Dendritic cell treated with granulocyte-macrophage colony-stimulating factor and Interleukin-4, amounts not matched to agents 40 ng/mL and 50 ng/mL, for 4 days (primary cell): ENCODE data around the gene TIGD7.
A peak's percentile ranks its signal among the peaks of the same experiment; 100 is the strongest.
"Not testable (repeated sequence)": the region's sequence is repeated elsewhere in the genome, so short reads cannot be mapped to it uniquely, and the experiment has no call there.

Source experiments
- H3K27ac Mint-ChIP-seq: one replicate; pipeline ENCODE4 v1.8.0; 2022; ENCODE audit warnings: mild to moderate bottlenecking, mixed read lengths
- H3K27me3 Mint-ChIP-seq: one replicate; pipeline ENCODE4 v1.8.0; 2022; ENCODE audit warnings: mild to moderate bottlenecking, mixed read lengths
- H3K36me3 Mint-ChIP-seq: one replicate; pipeline ENCODE4 v1.8.0; 2022; ENCODE audit warnings: low read depth, mixed read lengths
- H3K4me1 Mint-ChIP-seq: one replicate; pipeline ENCODE4 v1.8.0; 2022; ENCODE audit warnings: low read depth, mixed read lengths
- H3K4me3 Mint-ChIP-seq: one replicate; pipeline ENCODE4 v1.8.0; 2022; ENCODE audit warnings: mild to moderate bottlenecking, moderate library complexity, mixed read lengths
- H3K9me3 Mint-ChIP-seq: one replicate; pipeline ENCODE4 v1.8.0; 2022; ENCODE audit warnings: mixed read lengths
- intact Hi-C: fragments of 100-400 bp; cut with micrococcal nuclease; formaldehyde crosslinking; loops from one replicate; pipeline ENCODE4 v1.15.0; 2022

The TIGD7 gene

GRCh38 chr16:3295783-3296182 lies 9.4 kb downstream of the TIGD7 start:
- Mint-ChIP-seq H3K27me3 (peaks cover 2% of the 10 kb centered on the region), H3K4me1 (no peaks in the 10 kb centered on the region), H3K27ac (no peak overlapping the region), H3K36me3 (peaks cover 80% of the 10 kb centered on the region), H3K4me3 (no peak overlapping the region), H3K9me3 (peaks cover 94% of the 10 kb centered on the region)
- intact Hi-C loops = no loop called here

GRCh38 chr16:3295209-3295608 lies 10.0 kb downstream of the TIGD7 start:
- Mint-ChIP-seq H3K9me3 (peaks cover 94% of the 10 kb centered on the region), H3K27me3 (peaks cover 2% of the 10 kb centered on the region), H3K36me3 (peaks cover 80% of the 10 kb centered on the region), H3K27ac (no peak overlapping the region), H3K4me1 (no peaks in the 10 kb centered on the region), H3K4me3 (no peak overlapping the region)
- intact Hi-C loops = no loop called here

- Mint-ChIP-seq H3K27me3 (peaks cover 2% of the 10 kb centered on the region), H3K4me3 (no peak overlapping the region), H3K9me3 (peaks cover 97% of the 10 kb centered on the region), H3K4me1 (no peaks in the 10 kb centered on the region), H3K27ac (no peak overlapping the region), H3K36me3 (peaks cover 92% of the 10 kb centered on the region)
- intact Hi-C loops = no loop called here
Measured at GRCh38 chr16:3292604-3293003, 12.6 kb downstream of the TIGD7 start.

GRCh38 chr16:3289998-3290673 lies 15.1 kb downstream of the TIGD7 start:
- Mint-ChIP-seq H3K36me3 (peaks cover 97% of the 10 kb centered on the region), H3K27me3 (no peaks in the 10 kb centered on the region), H3K9me3 (peaks cover 92% of the 10 kb centered on the region), H3K4me1 (peaks cover 11% of the 10 kb centered on the region), H3K4me3 (no peak overlapping the region), H3K27ac (no peak overlapping the region)
- intact Hi-C loops = no loop called here

GRCh38 chr16:3285131-3285530 lies 20.1 kb downstream of the TIGD7 start:
- H3K4me1 Mint-ChIP-seq = peaks cover 36% of the 10 kb centered on the region
- peaks cover 49% of the 10 kb centered on the region for H3K9me3 Mint-ChIP-seq
- intact Hi-C loops = no loop called here
- peak overlapping the region; percentile 98 for H3K27ac Mint-ChIP-seq
- peak overlapping the region; percentile 93 for H3K4me3 Mint-ChIP-seq
- peaks cover 4% of the 10 kb centered on the region for H3K27me3 Mint-ChIP-seq
- peaks cover 79% of the 10 kb centered on the region for H3K36me3 Mint-ChIP-seq

- H3K27ac Mint-ChIP-seq = peak overlapping the region; percentile 98
- H3K4me1 Mint-ChIP-seq = peaks cover 36% of the 10 kb centered on the region
- peak overlapping the region; percentile 93 for H3K4me3 Mint-ChIP-seq
- H3K36me3 Mint-ChIP-seq = peaks cover 65% of the 10 kb centered on the region
- peaks cover 37% of the 10 kb centered on the region for H3K9me3 Mint-ChIP-seq
- intact Hi-C loops = loop anchor here (1.0 to 2.0 kb wide), 3 partner anchors 19 to 117 kb away; partner anchors contain the start of genes TIGD7, ZNF174, ZNF75A and ZSCAN32
- peaks cover 9% of the 10 kb centered on the region for H3K27me3 Mint-ChIP-seq
Measured at GRCh38 chr16:3283543-3284447, 21.4 kb downstream of the TIGD7 start.

- Mint-ChIP-seq H3K4me3 (peak within 1 kb of the TSS; percentile 93), H3K4me1 (peaks cover 36% of the 10 kb centered on the region), H3K9me3 (peaks cover 28% of the 10 kb centered on the region), H3K27me3 (peaks cover 9% of the 10 kb centered on the region), H3K36me3 (peaks cover 57% of the 10 kb centered on the region), H3K27ac (peak within 1 kb of the TSS; percentile 98)
- intact Hi-C loops = loop anchor here (1.0 to 2.0 kb wide), 3 partner anchors 19 to 118 kb away; partner anchors contain the start of genes TIGD7, ZNF174, ZNF75A and ZSCAN32
Measured at GRCh38 chr16:3282730-3283542, 22.3 kb downstream of the TIGD7 start, which contains the start of gene ZNF263. Gene ZNF263 (plus strand): TSS chr16:3283491. CDS start chr16:3283819, 328 bp downstream.

- H3K4me3 Mint-ChIP-seq = peak overlapping the region; percentile 93
- H3K9me3 Mint-ChIP-seq = peaks cover 21% of the 10 kb centered on the region
- intact Hi-C loops = loop anchor here (2.0 kb wide), 1 partner anchor 119 kb away; the partner anchor contains the start of genes ZNF174 and ZSCAN32
- peaks cover 50% of the 10 kb centered on the region for H3K36me3 Mint-ChIP-seq
- H3K4me1 Mint-ChIP-seq = peaks cover 36% of the 10 kb centered on the region
- H3K27me3 Mint-ChIP-seq = peaks cover 15% of the 10 kb centered on the region
- H3K27ac Mint-ChIP-seq = peak overlapping the region; percentile 98
Measured at GRCh38 chr16:3282103-3282729, 23.0 kb downstream of the TIGD7 start.

GRCh38 chr16:3281222-3281820 lies 23.9 kb downstream of the TIGD7 start:
- Mint-ChIP-seq H3K27me3 (peaks cover 20% of the 10 kb centered on the region), H3K9me3 (peaks cover 17% of the 10 kb centered on the region), H3K4me3 (no peak overlapping the region), H3K36me3 (peaks cover 41% of the 10 kb centered on the region), H3K4me1 (peaks cover 36% of the 10 kb centered on the region), H3K27ac (no peak overlapping the region)
- intact Hi-C loops = no loop called here

- no peak overlapping the region for H3K27ac Mint-ChIP-seq
- no peaks in the 10 kb centered on the region for H3K36me3 Mint-ChIP-seq
- intact Hi-C loops = no loop called here
- no peak overlapping the region for H3K4me3 Mint-ChIP-seq
- peaks cover 2% of the 10 kb centered on the region for H3K4me1 Mint-ChIP-seq
- H3K27me3 Mint-ChIP-seq = peaks cover 26% of the 10 kb centered on the region
- H3K9me3 Mint-ChIP-seq = peaks cover 7% of the 10 kb centered on the region
Measured at GRCh38 chr16:3276679-3277078, 28.6 kb downstream of the TIGD7 start.

- H3K27me3 Mint-ChIP-seq = peaks cover 21% of the 10 kb centered on the region
- peaks cover 8% of the 10 kb centered on the region for H3K9me3 Mint-ChIP-seq
- intact Hi-C loops = no loop called here
- no peak overlapping the region for H3K27ac Mint-ChIP-seq
- peaks cover 1% of the 10 kb centered on the region for H3K36me3 Mint-ChIP-seq
- H3K4me3 Mint-ChIP-seq = no peak overlapping the region
- no peaks in the 10 kb centered on the region for H3K4me1 Mint-ChIP-seq
Measured at GRCh38 chr16:3274947-3275346, 30.3 kb downstream of the TIGD7 start.

GRCh38 chr16:3274490-3274889 lies 30.7 kb downstream of the TIGD7 start:
- Mint-ChIP-seq H3K27ac (no peak overlapping the region), H3K36me3 (peaks cover 6% of the 10 kb centered on the region), H3K27me3 (peaks cover 21% of the 10 kb centered on the region), H3K4me1 (no peaks in the 10 kb centered on the region), H3K9me3 (peaks cover 13% of the 10 kb centered on the region), H3K4me3 (no peak overlapping the region)
- intact Hi-C loops = no loop called here

- Mint-ChIP-seq H3K36me3 (peaks cover 38% of the 10 kb centered on the region), H3K9me3 (peaks cover 20% of the 10 kb centered on the region)
- intact Hi-C loops, H3K27ac Mint-ChIP-seq, H3K4me1 Mint-ChIP-seq, H3K4me3 Mint-ChIP-seq, H3K27me3 Mint-ChIP-seq: not testable (repeated sequence)
Measured at GRCh38 chr16:3271281-3271680, 33.9 kb downstream of the TIGD7 start.
